Activated T-cell treated with anti-CD3 and anti-CD28 coated beads for 48 hours (primary cell): ENCODE results near the gene TP73.
"Not testable (repeated sequence)": the region's sequence is repeated elsewhere in the genome, so short reads cannot be mapped to it uniquely, and the experiment has no call there.

Experiments
- DNase-seq: peaks from one replicate; pipeline ENCODE4 v3.0.0-alpha.2; 2020; ENCODE audit warnings: low read depth

TP73 gene

GRCh38 chr1:3618881-3619671, 33.2 kb upstream of the TP73 start:
- peak; percentile 61 for DNase-seq

- DNase-seq: no peak
Observed at GRCh38 chr1:3620708-3621107, 31.6 kb upstream of the TP73 start.

- not testable (repeated sequence) for DNase-seq
Observed at GRCh38 chr1:3621151-3621671, 31.1 kb upstream of the TP73 start.

- DNase-seq: not testable (repeated sequence)
Observed at GRCh38 chr1:3622102-3622501, 30.2 kb upstream of the TP73 start.

- no peak for DNase-seq
Observed at GRCh38 chr1:3623441-3624199, 28.7 kb upstream of the TP73 start.

GRCh38 chr1:3624200-3625136, 27.8 kb upstream of the TP73 start, which contains the start of gene TPRG1L:
TSS of gene TPRG1L (plus strand) at chr1:3625015. CDS start at chr1:3625073, 58 bp downstream.
- peak; percentile 98 for DNase-seq

- DNase-seq: peak; percentile 15
Observed at GRCh38 chr1:3625151-3625907, 27.0 kb upstream of the TP73 start.

- DNase-seq: no peak
Observed at GRCh38 chr1:3626025-3626424, 26.3 kb upstream of the TP73 start.

GRCh38 chr1:3627515-3628253, 24.6 kb upstream of the TP73 start:
- DNase-seq: no peak

GRCh38 chr1:3628445-3628844, 23.9 kb upstream of the TP73 start:
- no peak for DNase-seq

- no peak for DNase-seq
Observed at GRCh38 chr1:3629561-3630160, 22.7 kb upstream of the TP73 start.

GRCh38 chr1:3630161-3630611, 22.1 kb upstream of the TP73 start:
- no peak for DNase-seq

- DNase-seq: no peak
Observed at GRCh38 chr1:3630914-3631313, 21.4 kb upstream of the TP73 start.

GRCh38 chr1:3631320-3632260, 20.7 kb upstream of the TP73 start:
- DNase-seq: no peak

- DNase-seq: no peak
Observed at GRCh38 chr1:3632298-3632697, 20.0 kb upstream of the TP73 start.

GRCh38 chr1:3632716-3633343, 19.5 kb upstream of the TP73 start:
- DNase-seq: no peak

GRCh38 chr1:3633344-3634058, 18.8 kb upstream of the TP73 start:
- no peak for DNase-seq
